Measurements from ENCODE around the gene CACNA1G. TPM values are rescaled to one million over a fixed set of nuclear protein-coding genes. Genes with fewer than 3 reads are reported as not detected.

Gene CACNA1G
- total RNA-seq, 1 donor from 2014 or later: 0.07 TPM

DNA sequence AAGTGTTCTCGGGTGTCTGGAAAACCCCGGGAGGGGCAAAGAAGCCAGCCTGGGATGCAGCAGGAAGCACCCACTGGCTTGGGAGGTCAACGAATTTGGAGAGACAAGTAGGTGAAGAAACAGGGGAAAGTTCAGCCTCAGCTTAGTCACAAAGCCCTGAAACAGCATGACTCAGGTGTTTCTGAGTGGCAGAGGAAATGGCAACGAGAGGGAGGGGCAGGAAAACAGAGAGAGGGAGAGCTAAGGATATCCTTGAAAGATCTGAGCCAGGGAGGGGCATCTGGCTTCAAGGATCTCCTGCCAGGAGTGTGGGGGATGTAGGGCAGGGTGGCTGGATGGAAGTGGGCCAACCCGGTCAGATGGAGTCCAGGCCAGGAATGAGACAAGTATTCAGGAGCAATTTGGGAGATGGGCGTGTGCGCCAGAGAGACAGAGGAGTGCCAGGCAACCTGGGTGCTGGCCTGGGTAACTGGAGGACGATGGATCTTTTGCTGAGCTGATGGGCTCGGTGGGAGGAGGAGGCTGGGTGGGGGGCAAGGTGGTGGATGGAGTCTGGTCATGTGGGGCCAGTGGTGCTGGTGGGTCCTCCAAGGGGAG is 101.4 kb downstream of the CACNA1G start:
- ChIA-PET POLR2A (no interaction called here), CTCF (no interaction called here)
- DNase-seq (no peak), ATAC-seq (ENCODE audit: low read depth) (no peak)
- TF ChIP-seq, protein P1, sequence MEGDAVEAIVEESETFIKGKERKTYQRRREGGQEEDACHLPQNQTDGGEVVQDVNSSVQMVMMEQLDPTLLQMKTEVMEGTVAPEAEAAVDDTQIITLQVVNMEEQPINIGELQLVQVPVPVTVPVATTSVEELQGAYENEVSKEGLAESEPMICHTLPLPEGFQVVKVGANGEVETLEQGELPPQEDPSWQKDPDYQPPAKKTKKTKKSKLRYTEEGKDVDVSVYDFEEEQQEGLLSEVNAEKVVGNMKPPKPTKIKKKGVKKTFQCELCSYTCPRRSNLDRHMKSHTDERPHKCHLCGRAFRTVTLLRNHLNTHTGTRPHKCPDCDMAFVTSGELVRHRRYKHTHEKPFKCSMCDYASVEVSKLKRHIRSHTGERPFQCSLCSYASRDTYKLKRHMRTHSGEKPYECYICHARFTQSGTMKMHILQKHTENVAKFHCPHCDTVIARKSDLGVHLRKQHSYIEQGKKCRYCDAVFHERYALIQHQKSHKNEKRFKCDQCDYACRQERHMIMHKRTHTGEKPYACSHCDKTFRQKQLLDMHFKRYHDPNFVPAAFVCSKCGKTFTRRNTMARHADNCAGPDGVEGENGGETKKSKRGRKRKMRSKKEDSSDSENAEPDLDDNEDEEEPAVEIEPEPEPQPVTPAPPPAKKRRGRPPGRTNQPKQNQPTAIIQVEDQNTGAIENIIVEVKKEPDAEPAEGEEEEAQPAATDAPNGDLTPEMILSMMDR (IDR thresholded peaks at IDR 0.05): no peak
- H3K27me3 Mint-ChIP-seq: peaks cover 13% of the 10 kb centered on the region
- H3K27ac Mint-ChIP-seq: no peak overlapping the region
- no peaks in the 10 kb centered on the region for H3K9me3 Mint-ChIP-seq
- H3K36me3 Mint-ChIP-seq (ENCODE audit: low read depth): no peaks in the 10 kb centered on the region
- H3K4me3 Mint-ChIP-seq: no peak overlapping the region
- intact Hi-C loops (cut with micrococcal nuclease): no loop called here
- no peaks in the 10 kb centered on the region for H3K4me1 Mint-ChIP-seq

DNA sequence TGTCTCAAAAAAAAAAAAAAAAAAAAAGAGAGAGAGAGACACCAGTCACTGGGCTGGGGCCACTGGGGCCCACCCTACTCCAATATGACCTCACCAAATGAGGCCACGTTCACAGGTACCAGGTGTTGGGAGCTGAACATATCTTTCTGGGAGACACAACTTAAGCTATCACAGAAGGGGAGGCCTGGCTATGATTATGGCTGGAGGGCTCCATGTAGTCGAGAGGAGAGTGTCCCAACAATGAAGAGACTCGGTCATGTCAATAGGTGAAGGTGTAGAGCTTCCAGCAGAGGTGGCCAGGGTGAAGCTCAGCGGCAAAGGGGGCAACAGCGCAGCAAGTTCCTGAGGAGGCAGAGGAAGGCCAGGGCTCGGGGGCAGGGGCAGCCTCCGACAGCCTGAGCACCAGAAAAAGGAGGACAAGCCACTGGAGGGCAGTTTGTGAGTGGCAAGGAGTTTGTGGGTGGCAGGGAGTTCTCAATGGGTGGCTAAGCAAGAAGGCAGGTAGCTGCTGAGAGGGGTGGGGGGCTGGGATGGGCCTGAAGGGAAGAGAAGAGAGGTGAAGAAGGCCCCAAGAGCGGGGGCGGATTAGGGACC is 102.2 kb downstream of the CACNA1G start:
- H3K36me3 Mint-ChIP-seq (ENCODE audit: low read depth): no peaks in the 10 kb centered on the region
- ATAC-seq (ENCODE audit: low read depth) (no peak), DNase-seq (no peak)
- TF ChIP-seq, protein P1 (IDR thresholded peaks at IDR 0.05): no peak
- H3K4me3 Mint-ChIP-seq: no peak overlapping the region
- H3K27me3 Mint-ChIP-seq: peaks cover 13% of the 10 kb centered on the region
- H3K27ac Mint-ChIP-seq: no peak overlapping the region
- ChIA-PET POLR2A (no interaction called here), CTCF (no interaction called here)
- no peaks in the 10 kb centered on the region for H3K9me3 Mint-ChIP-seq
- intact Hi-C loops (cut with micrococcal nuclease): no loop called here
- no peaks in the 10 kb centered on the region for H3K4me1 Mint-ChIP-seq

DNA sequence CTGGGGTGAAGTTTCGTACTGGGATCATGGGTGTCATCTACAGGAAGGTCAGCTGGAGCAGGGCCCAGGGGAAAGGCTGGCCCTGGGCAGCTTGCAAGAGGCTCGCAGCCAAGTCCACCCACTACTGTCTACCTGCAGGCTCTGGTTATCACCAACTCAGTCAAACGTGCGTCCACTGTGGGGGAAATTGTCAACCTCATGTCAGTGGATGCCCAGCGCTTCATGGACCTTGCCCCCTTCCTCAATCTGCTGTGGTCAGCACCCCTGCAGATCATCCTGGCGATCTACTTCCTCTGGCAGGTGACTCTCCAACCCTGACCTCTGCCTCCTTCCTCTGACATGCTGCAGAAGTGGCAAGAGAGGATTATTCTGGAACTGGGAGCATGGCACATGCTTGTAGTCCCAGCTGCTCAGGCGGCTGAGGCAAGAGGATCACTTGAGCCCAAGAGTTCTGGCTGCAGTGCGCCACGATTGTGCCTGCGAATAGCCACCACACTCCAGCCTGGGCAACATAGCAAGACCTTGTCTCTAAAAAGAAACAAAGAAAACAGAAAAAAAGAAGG is 103.4 kb downstream of the CACNA1G start:
- Mint-ChIP-seq H3K4me1 (no peaks in the 10 kb centered on the region), H3K36me3 (ENCODE audit: low read depth) (no peaks in the 10 kb centered on the region)
- CTCF ChIA-PET: no interaction called here

DNA sequence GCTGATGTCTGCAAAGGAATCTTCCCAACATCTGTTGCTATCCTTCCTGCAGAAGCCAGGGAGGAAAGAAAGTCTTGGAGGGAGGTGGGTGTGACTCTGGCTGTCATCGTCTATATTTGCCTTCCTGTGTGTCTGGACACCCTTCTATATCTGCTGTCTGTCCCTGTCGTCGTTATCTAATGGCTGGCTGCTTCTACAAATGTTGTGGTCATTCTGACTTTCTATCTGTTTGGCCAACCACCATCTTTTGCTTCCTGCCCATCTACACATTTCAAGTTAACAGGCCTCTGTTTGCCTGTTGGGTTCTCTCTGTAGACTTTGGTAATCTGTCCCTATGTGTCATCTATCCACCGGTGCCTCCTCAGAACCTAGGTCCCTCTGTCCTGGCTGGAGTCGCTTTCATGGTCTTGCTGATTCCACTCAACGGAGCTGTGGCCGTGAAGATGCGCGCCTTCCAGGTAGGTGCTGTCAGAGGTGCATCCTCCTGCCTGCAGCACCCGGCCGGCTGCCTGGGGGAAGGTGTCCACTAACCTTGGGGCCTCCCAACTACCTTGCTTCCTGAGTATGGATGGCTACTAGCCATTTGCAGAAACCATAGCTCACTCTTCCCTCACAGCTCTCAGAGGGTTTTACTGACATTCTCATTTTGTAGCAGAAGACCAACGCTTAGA is 104.4 kb downstream of the CACNA1G start:
- intact Hi-C loops (cut with micrococcal nuclease): no loop called here
- Mint-ChIP-seq H3K27ac (no peak overlapping the region), H3K36me3 (ENCODE audit: low read depth) (no peaks in the 10 kb centered on the region), H3K27me3 (peaks cover 13% of the 10 kb centered on the region), H3K4me1 (no peaks in the 10 kb centered on the region), H3K4me3 (no peak overlapping the region), H3K9me3 (no peaks in the 10 kb centered on the region)
- no peak for ATAC-seq (ENCODE audit: low read depth)
- DNase-seq: no peak
- ChIA-PET CTCF (no interaction called here), POLR2A (interaction anchor here (0.6 kb wide), 2 partner anchors 11 to 60 kb away, joined by 3 to 5 read pairs; no protein-coding TSS in a partner anchor)
- TF ChIP-seq, protein P1 (IDR thresholded peaks at IDR 0.05): no peak

More for the DNA sequence above, 103.4 kb downstream of the CACNA1G start:
- ATAC-seq (ENCODE audit: low read depth): no peak
- POLR2A ChIA-PET: no interaction called here
- Mint-ChIP-seq H3K9me3 (no peaks in the 10 kb centered on the region), H3K27me3 (peaks cover 13% of the 10 kb centered on the region), H3K4me3 (no peak overlapping the region), H3K27ac (no peak overlapping the region)
- no peak for DNase-seq
- TF ChIP-seq, protein P1 (IDR thresholded peaks at IDR 0.05): no peak
- intact Hi-C loops (cut with micrococcal nuclease): no loop called here

DNA sequence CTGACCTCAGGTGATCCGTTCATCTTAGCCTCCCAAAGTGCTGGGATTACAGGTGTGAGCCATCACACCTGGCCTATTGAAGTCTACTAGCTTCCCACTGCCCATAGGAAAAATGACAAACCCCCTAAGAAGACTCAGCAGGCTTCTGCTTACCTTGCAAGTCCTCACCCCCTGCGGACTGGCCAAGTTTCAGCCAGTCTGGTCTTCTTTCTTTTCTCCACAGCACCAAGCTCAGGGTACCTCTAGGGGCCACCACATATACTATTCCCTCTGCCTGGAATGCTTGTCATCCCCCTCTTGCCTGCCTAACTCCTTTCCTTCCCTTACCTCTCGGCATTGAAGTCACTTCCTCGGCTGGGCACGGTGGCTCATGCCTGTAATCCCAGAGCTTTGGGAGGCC is 105.3 kb downstream of the CACNA1G start:
- ATAC-seq (ENCODE audit: low read depth): no peak

More for the DNA sequence above, 105.3 kb downstream of the CACNA1G start:
- CTCF ChIA-PET: no interaction called here
- no peaks in the 10 kb centered on the region for H3K4me1 Mint-ChIP-seq
- intact Hi-C loops (cut with micrococcal nuclease): no loop called here
- POLR2A ChIA-PET: no interaction called here
- no peaks in the 10 kb centered on the region for H3K9me3 Mint-ChIP-seq
- peaks cover 11% of the 10 kb centered on the region for H3K27me3 Mint-ChIP-seq
- H3K27ac Mint-ChIP-seq: no peak overlapping the region
- no peak for DNase-seq
- H3K36me3 Mint-ChIP-seq (ENCODE audit: low read depth): no peaks in the 10 kb centered on the region
- H3K4me3 Mint-ChIP-seq: no peak overlapping the region
- TF ChIP-seq, protein P1 (IDR thresholded peaks at IDR 0.05): no peak

Measured in activated B cell treated with CpG ODN at 0.5 μM for 24 hours (primary cell).